ENCODE results near the gene TRMT5. TPM values are rescaled to one million over a fixed set of nuclear protein-coding genes. Genes with fewer than 3 reads are reported as not detected.

The TRMT5 gene
- total and polyA plus RNA-seq, 2 of the 8 experiments (the other 6 are each of a cell fraction or from before 2014, with no cell fraction given) = 4.3 to 24.2 TPM

DNA sequence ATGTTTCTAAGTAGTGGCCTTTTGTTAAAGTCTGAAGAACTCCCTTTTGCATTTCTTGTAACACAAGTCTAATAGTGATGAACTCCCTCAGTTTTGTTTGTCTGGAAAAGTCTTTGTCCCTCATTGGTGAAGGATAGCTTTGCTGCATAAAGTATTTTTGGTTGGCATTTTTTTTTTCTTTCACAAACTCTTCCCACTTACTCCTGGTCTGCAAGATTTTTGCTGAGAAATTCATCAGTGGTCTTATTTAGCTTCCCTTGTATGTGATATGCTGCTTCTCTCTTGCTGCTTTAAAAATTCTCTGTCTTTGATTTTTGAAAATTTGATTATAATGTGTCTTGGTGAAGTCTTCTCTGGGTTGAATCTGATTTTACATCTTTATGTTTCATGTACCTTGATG lies 22.7 kb downstream of the TRMT5 start:
- no peaks in the 10 kb centered on the region; the same call in 1 of the 2 replicates for H3K79me1 ChIP-seq (ENCODE audit: low read depth, low read length)
- no peak overlapping the region for H2BK12ac ChIP-seq (ENCODE audit: low read depth, low read length)
- TF ChIP-seq EP300 (IDR thresholded peaks at IDR 0.05; ENCODE audit: borderline replicate concordance in 1 of 2, low read depth in 2 of 2, low read length in 2 of 2) = no peak
- H2BK5ac ChIP-seq (ENCODE audit: low read depth, low read length) = no peak overlapping the region
- no peak overlapping the region for H4K5ac ChIP-seq (ENCODE audit: insufficient read length, low read depth, low read length)
- no peak overlapping the region for H3K27ac ChIP-seq (ENCODE audit: low read depth, low read length)
- H3K9ac ChIP-seq (replicated peaks in 1 of 4; ENCODE audit: extremely low read depth in 1 of 4, low read depth in 3 of 4, low read length in 3 of 4) = no peak overlapping the region
- H2BK120ac ChIP-seq (replicated peaks; ENCODE audit: low read depth, low read length) = no peak overlapping the region
- no peaks in the 10 kb centered on the region for H3K27me3 ChIP-seq (replicated peaks in 1 of 4; ENCODE audit: control insufficient read depth in 3 of 4, extremely low read depth in 1 of 4, insufficient read depth in 3 of 4, low read length in 3 of 4)
- H2BK20ac ChIP-seq (ENCODE audit: low read length) = no peak overlapping the region
- H3K4me1 ChIP-seq (replicated peaks in 1 of 4; ENCODE audit: control insufficient read depth in 3 of 4, insufficient read depth in 4 of 4, low read length in 3 of 4) = no peaks in the 10 kb centered on the region
- no peak overlapping the region for H3K18ac ChIP-seq (ENCODE audit: extremely low read depth, low read length)
- H4K8ac ChIP-seq (ENCODE audit: extremely low read depth, insufficient read depth, low read length) = no peak overlapping the region
- H3K56ac ChIP-seq (replicated peaks; ENCODE audit: insufficient read length, low read depth, low read length) = no peak overlapping the region
- CTCF ChIA-PET (ENCODE audit: partially characterized antibody) = interaction anchor here (1.0 kb wide), 1 partner anchor 311 kb away, joined by 3 read pairs; no protein-coding TSS in a partner anchor
- POLR2A ChIA-PET (ENCODE audit: partially characterized antibody) = no interaction called here
- H3K4me2 ChIP-seq (ENCODE audit: insufficient read depth in 1 of 2, low read depth in 2 of 2, low read length in 2 of 2) = no peak overlapping the region
- H3K36me3 ChIP-seq (ENCODE audit: control insufficient read depth in 2 of 4, insufficient read depth in 4 of 4, low read length in 3 of 4) = no peaks in the 10 kb centered on the region; a peak in 1 of 8 replicates
- no peaks in the 10 kb centered on the region; a peak in 1 of 4 replicates for H3K79me2 ChIP-seq (ENCODE audit: control insufficient read depth in 1 of 2, insufficient read depth in 2 of 2, low read length in 2 of 2)
- DNase-seq (ENCODE audit: low read depth in 1 of 2, low spot score in 2 of 2) (no peak), FAIRE-seq (no peak)
- H4K91ac ChIP-seq (replicated peaks; ENCODE audit: insufficient read length, low read length) = no peak overlapping the region
- H3K23ac ChIP-seq (ENCODE audit: insufficient read length) = no peak overlapping the region
- H2BK15ac ChIP-seq (ENCODE audit: low read length) = no peak overlapping the region
- no peaks in the 10 kb centered on the region for H4K20me1 ChIP-seq (replicated peaks in 1 of 2; ENCODE audit: control insufficient read depth in 1 of 2, insufficient read depth in 2 of 2, low read length in 2 of 2)
- no peak overlapping the region for H3K4me3 ChIP-seq (ENCODE audit: extremely low read depth in 1 of 4, insufficient read depth in 2 of 4, low read depth in 3 of 4, low read length in 4 of 4)
- peaks cover 5 to 19% of the 10 kb centered on the region in 2 experiments for H3K9me3 ChIP-seq (ENCODE audit: insufficient read depth in 2 of 2, low read depth in 1 of 2, low read length in 1 of 2)
- no peak overlapping the region for H3K14ac ChIP-seq (ENCODE audit: insufficient read length)
- no peak overlapping the region for H3K4ac ChIP-seq (replicated peaks; ENCODE audit: insufficient read length, low read depth, low read length)
- no peak overlapping the region for H2AK5ac ChIP-seq (ENCODE audit: low read depth, low read length)
- no peaks in the 10 kb centered on the region; the same call in 1 of the 2 replicates for H3K23me2 ChIP-seq (ENCODE audit: low read depth, low read length)
- no peak overlapping the region for H2AFZ ChIP-seq (ENCODE audit: low read length)
